GM12878 (cell line): Measurements from ENCODE around the gene SNRPD2. TPM values are rescaled to one million over a fixed set of nuclear protein-coding genes. Genes with fewer than 3 reads are reported as not detected.
A peak's percentile ranks its signal among the peaks of the same experiment; 100 is the strongest.

ENCODE experiments used
- ATAC-seq: fragments of 200-7000 bp; cut with Tn5 transposase; 3 replicates; pipeline ENCODE4 v1.9.1; 2020; ENCODE audit warnings: mild to moderate bottlenecking, moderate library complexity
- BruUV-seq: library from RNA; stranded (reverse); fragments of 400-500 nt; replicated peaks from 2 replicates; lab custom pipeline; 2021; lab: Mats Ljungman, UMichigan
- CTCF ChIA-PET: fragments of 300-600 bp; sonication (Branson Sonifier 250); formaldehyde crosslinking; extraction: SDS; loops from one replicate; lab custom pipeline; 2021; ENCODE audit warnings: inconsistent platforms; lab: Yijun Ruan, JAX
- POLR2A ChIA-PET: fragments of 350-600 bp; formaldehyde crosslinking; extraction: SDS; loops from one replicate; lab custom pipeline; 2021; ENCODE audit warnings: inconsistent platforms; lab: Charles Lee
- RAD21 ChIA-PET: fragments of 300-600 bp; sonication (Branson Sonifier 250); formaldehyde crosslinking; loops from one replicate; lab custom pipeline; 2023; ENCODE audit warnings: antibody characterized with exemption; ENCODE audit not compliant: unreplicated experiment; lab: Charles Lee
- SMC1A ChIA-PET: fragments of 300-600 bp; sonication (Branson Sonifier 250); formaldehyde crosslinking; loops from one replicate; lab custom pipeline; 2023; ENCODE audit not compliant: unreplicated experiment, uncharacterized antibody; lab: Charles Lee
- DNase-seq: peaks from one replicate; pipeline ENCODE4 v3.0.0-alpha.2; 2011; ENCODE audit warnings: low read depth, low spot score
- FAIRE-seq: peaks from 3 replicates; lab custom pipeline; 2011; peaks lifted over from hg19 to GRCh38; lab: Jason Lieb, UNC
- H2AFZ ChIP-seq: 2 replicates; pipeline ENCODE4 v1.6.0; 2011; ENCODE audit warnings: low read depth, low read length, control low read depth; ENCODE audit not compliant: control insufficient read depth
- H3K27ac ChIP-seq: 2 replicates; pipeline ENCODE4 v1.5.1; 2011; ENCODE audit warnings: control low read depth; ENCODE audit not compliant: control insufficient read depth, insufficient read depth
- H3K27me3 ChIP-seq, 2 experiments: replicated peaks in 1 of 2; 2 replicates each; pipeline versions ENCODE4 v1.6.0 to v1.6.1; 2011; ENCODE audit warnings: low read length in 1 of 2; ENCODE audit not compliant: control insufficient read depth in 2 of 2, insufficient read depth in 2 of 2
- H3K36me3 ChIP-seq, 2 experiments: 2 replicates each; pipeline ENCODE4 v1.5.1; 2011; ENCODE audit warnings: low read length in 1 of 2; ENCODE audit not compliant: control insufficient read depth in 2 of 2, insufficient read depth in 2 of 2
- H3K4me1 ChIP-seq: 2 replicates; pipeline ENCODE4 v1.6.1; 2011; ENCODE audit warnings: mild to moderate bottlenecking, low read length, moderate library complexity, mixed read lengths; ENCODE audit not compliant: control insufficient read depth, insufficient read depth
- H3K4me2 ChIP-seq: 2 replicates; pipeline ENCODE4 v1.6.0; 2011; ENCODE audit warnings: control low read depth; ENCODE audit not compliant: control insufficient read depth, insufficient read depth
- H3K4me3 ChIP-seq: fragments of 200-600 bp; sonication (generic); 2 replicates; pipeline ENCODE4 v1.5.1; 2016
- H3K79me2 ChIP-seq: 2 replicates; pipeline ENCODE4 v1.6.0; 2011; ENCODE audit warnings: low read length; ENCODE audit not compliant: control insufficient read depth, insufficient read depth
- H3K9ac ChIP-seq: 2 replicates; pipeline ENCODE4 v1.8.0; 2011; ENCODE audit warnings: low read length, control low read depth, mixed read lengths; ENCODE audit not compliant: control insufficient read depth, insufficient read depth
- H3K9me3 ChIP-seq: replicated peaks from 3 replicates; pipeline ENCODE4 v1.5.1; 2011; ENCODE audit warnings: mild to moderate bottlenecking, low read length; ENCODE audit not compliant: control insufficient read depth, insufficient read depth
- H4K20me1 ChIP-seq: 2 replicates; pipeline ENCODE4 v1.6.0; 2011; ENCODE audit not compliant: control insufficient read depth, insufficient read depth
- CEBPB ChIP-seq, 2 experiments: fragments of 150-350 bp in 1 of 2; IDR thresholded peaks; 2 replicates each; pipeline ENCODE4 v1.6.1; 2012 to 2014; ENCODE audit warnings: low read depth in 2 of 2, low read length in 2 of 2, borderline replicate concordance in 1 of 2, inconsistent platforms in 1 of 2
- EGR1 ChIP-seq, 2 experiments: IDR thresholded peaks; 1 replicate in 1 of 2; 2 replicates in 1 of 2; pipeline ENCODE4 v1.6.1; 2011 to 2012; ENCODE audit warnings: low read depth in 2 of 2, low read length in 2 of 2, borderline replicate concordance in 1 of 2, mild to moderate bottlenecking in 1 of 2, moderate library complexity in 1 of 2
- EZH2 ChIP-seq: IDR thresholded peaks from 2 replicates; pipeline ENCODE4 v1.6.1; 2012; ENCODE audit warnings: low read depth, mild to moderate bottlenecking, control low read depth, inconsistent platforms, low read length, borderline replicate concordance; ENCODE audit not compliant: control insufficient read depth
- MXI1 ChIP-seq: fragments of 150-350 bp; IDR thresholded peaks from 2 replicates; pipeline ENCODE4 v1.6.1; 2011; ENCODE audit warnings: low read depth, mild to moderate bottlenecking, inconsistent platforms, low read length, improper control_type of control experiment
- NFXL1 ChIP-seq: fragments of 450-650 bp; IDR thresholded peaks from 2 replicates; pipeline ENCODE4 v1.6.1; 2017; ENCODE audit warnings: antibody characterized with exemption, mild to moderate bottlenecking, borderline replicate concordance
- RELA ChIP-seq: fragments of 450-650 bp; IDR thresholded peaks from 2 replicates; pipeline ENCODE4 v1.8.0; 2014; ENCODE audit warnings: borderline replicate concordance; ENCODE audit not compliant: partially characterized antibody
- RELB ChIP-seq: fragments of 450-650 bp; IDR thresholded peaks from 2 replicates; pipeline ENCODE4 v1.6.1; 2017; ENCODE audit warnings: low read depth, mild to moderate bottlenecking, moderate library complexity
- SREBF2 ChIP-seq: IDR thresholded peaks from 2 replicates; pipeline ENCODE4 v1.6.1; 2012; ENCODE audit warnings: mild to moderate bottlenecking, low read length
- TCF12 ChIP-seq: IDR thresholded peaks from 2 replicates; pipeline ENCODE4 v1.6.1; 2011; ENCODE audit warnings: low read depth, mild to moderate bottlenecking, low read length
- YY1 ChIP-seq: IDR thresholded peaks from 2 replicates; pipeline ENCODE4 v1.6.1; 2011; ENCODE audit warnings: low read depth, mild to moderate bottlenecking, low read length
- WGBS: methylation state at CpG from one replicate; pipeline ENCODE4 v1.1.6; 2016; ENCODE audit warnings: low lambda C conversion rate; ENCODE audit not compliant: insufficient replicate concordance, insufficient coverage; ENCODE audit errors: missing lambda C conversion rate; 5-methylcytosine and 5-hydroxymethylcytosine counted together
- in situ Hi-C: fragments of 300-500 bp; cut with MboI; formaldehyde crosslinking; loops from 9 replicates; pipeline ENCODE4 v1.14.3; 2018; ENCODE audit warnings: mixed read lengths
- intact Hi-C: fragments of 100-400 bp; cut with micrococcal nuclease; formaldehyde crosslinking; loops from one replicate; pipeline ENCODE4 v1.14.2; 2022; ENCODE audit not compliant: unreplicated experiment
- polyA plus RNA-seq, 11 experiments: library from polyadenylated mRNA; depleted of rRNA in 4 of 11; unstranded in 6 of 11; stranded (reverse) in 5 of 11; fragments of >200 nt; fragmentation: Nextera tagmentation in 4 of 11; fragmentation: Illumina TruSeq in 1 of 11; extraction: Ambion mirVana in 4 of 11; extraction: Trizol in 1 of 11; gene quantifications; 1 replicate in 1 of 11; 2 replicates in 10 of 11; pipeline versions ENCODE4 v1.2.1 to v1.2.3, GENCODE V29; 2011 to 2016; ENCODE audit warnings: inconsistent platforms in 2 of 11, missing spikeins in 2 of 11, low read depth in 1 of 11
- total RNA-seq, 4 experiments: library from RNA; depleted of rRNA in 3 of 4; stranded (reverse); fragments of >200 nt in 3 of 4; fragmentation: Illumina TruSeq in 1 of 4; extraction: Trizol in 1 of 4; gene quantifications; 2 replicates each; pipeline versions ENCODE4 v1.2.1 to v1.2.3, GENCODE V29; 2013 to 2021
- TF ChIP-seq, protein P1 (sequence below): fragments of 450-650 bp; IDR thresholded peaks from 2 replicates; pipeline ENCODE4 v1.6.1; 2016; ENCODE audit warnings: mild to moderate bottlenecking
- TF ChIP-seq, protein P2 (sequence below): IDR thresholded peaks from 2 replicates; pipeline ENCODE4 v1.6.1; 2011; ENCODE audit warnings: mild to moderate bottlenecking, low read depth, low read length, moderate library complexity; ENCODE audit not compliant: insufficient replicate concordance
- TF ChIP-seq, protein P3 (sequence below): fragments of 450-650 bp; IDR thresholded peaks from 2 replicates; pipeline ENCODE4 v1.6.1; 2016; ENCODE audit warnings: mild to moderate bottlenecking, moderate library complexity, borderline replicate concordance

SNRPD2 gene
- total and polyA plus RNA-seq, 10 of the 15 experiments (the other 5 are each of a cell fraction or from before 2014, with no cell fraction given), result 526 to 3,621 (median 951) TPM

- TF ChIP-seq RELA, result no peak
- TF ChIP-seq MXI1, result peak; percentile 55; the same call in 1 of the 2 replicates
- TF ChIP-seq EGR1 (IDR thresholded peaks at IDR 0.05; ENCODE audit: borderline replicate concordance in 1 of 2, low read depth in 2 of 2, low read length in 2 of 2), result peak in 1 of 2 experiments; percentile 25; a peak in 1 of 3 replicates
Observed at GRCh38 chr19:45676851-45677263, 14.9 kb downstream of the SNRPD2 start (continued).

DNA sequence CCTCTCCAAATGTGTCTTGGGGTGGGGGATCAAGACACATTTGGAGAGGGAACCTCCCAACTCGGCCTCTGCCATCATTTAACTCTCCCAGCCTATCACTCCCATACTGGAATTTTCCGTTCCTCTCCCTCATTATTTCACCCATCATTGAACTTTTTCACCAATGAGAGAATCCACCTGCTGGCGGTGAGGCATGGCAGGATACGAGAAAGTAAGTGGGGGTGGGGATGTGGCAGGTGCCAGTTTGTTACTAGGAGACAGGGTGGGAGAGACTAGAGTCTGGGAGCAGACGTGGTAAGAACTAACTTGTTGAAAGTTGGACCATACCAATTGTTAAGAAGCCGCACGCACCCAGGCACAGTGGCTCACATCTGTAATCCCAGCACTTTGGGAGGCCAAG, 16.8 kb downstream of the SNRPD2 start:
- CTCF ChIA-PET, result interaction anchor here (1.3 kb wide), 1 partner anchor 13 kb away, joined by 3 read pairs; no protein-coding TSS in a partner anchor
- POLR2A ChIA-PET, result interaction anchor here (0.6 to 0.7 kb wide), 4 partner anchors 40 to 119 kb away, joined by 3 to 7 read pairs (median 3); no protein-coding TSS in a partner anchor
- H3K36me3 ChIP-seq, result peaks cover 3 to 6% of the 10 kb centered on the region in 2 experiments; a peak in 3 of 4 replicates
- H3K79me2 ChIP-seq, result peaks cover 9% of the 10 kb centered on the region
- RAD21 ChIA-PET, result interaction anchor here (0.7 kb wide), 1 partner anchor 94 kb away, joined by 4 read pairs; the partner anchor contains the start of gene SIX5
- no peak for ATAC-seq
- H3K9me3 ChIP-seq, result no peaks in the 10 kb centered on the region
- no peak overlapping the region for H3K27ac ChIP-seq
- in situ Hi-C loops, result no loop called here
- 43% methylated on average over 7 of the region's 7 CpGs for WGBS
- BruUV-seq, result no TSS peak
- H3K9ac ChIP-seq, result no peak overlapping the region
- intact Hi-C loops, result no loop called here
- H2AFZ ChIP-seq, result no peak overlapping the region
- no peaks in the 10 kb centered on the region for H3K27me3 ChIP-seq
- DNase-seq, result no peak
- no peak overlapping the region for H3K4me2 ChIP-seq
- SMC1A ChIA-PET, result interaction anchor here (1.8 kb wide), 1 partner anchor 18 kb away, joined by 5 read pairs; the partner anchor contains the start of gene QPCTL
- no peaks in the 10 kb centered on the region; the same call in 1 of the 2 replicates for H4K20me1 ChIP-seq
- no peak overlapping the region for H3K4me3 ChIP-seq
- H3K4me1 ChIP-seq, result peaks cover 12% of the 10 kb centered on the region
- FAIRE-seq, result no peak
- TF ChIP-seq, protein P1, sequence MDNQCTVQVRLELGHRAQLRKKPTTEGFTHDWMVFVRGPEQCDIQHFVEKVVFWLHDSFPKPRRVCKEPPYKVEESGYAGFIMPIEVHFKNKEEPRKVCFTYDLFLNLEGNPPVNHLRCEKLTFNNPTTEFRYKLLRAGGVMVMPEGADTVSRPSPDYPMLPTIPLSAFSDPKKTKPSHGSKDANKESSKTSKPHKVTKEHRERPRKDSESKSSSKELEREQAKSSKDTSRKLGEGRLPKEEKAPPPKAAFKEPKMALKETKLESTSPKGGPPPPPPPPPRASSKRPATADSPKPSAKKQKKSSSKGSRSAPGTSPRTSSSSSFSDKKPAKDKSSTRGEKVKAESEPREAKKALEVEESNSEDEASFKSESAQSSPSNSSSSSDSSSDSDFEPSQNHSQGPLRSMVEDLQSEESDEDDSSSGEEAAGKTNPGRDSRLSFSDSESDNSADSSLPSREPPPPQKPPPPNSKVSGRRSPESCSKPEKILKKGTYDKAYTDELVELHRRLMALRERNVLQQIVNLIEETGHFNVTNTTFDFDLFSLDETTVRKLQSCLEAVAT, result no peak
- TF ChIP-seq, protein P2, sequence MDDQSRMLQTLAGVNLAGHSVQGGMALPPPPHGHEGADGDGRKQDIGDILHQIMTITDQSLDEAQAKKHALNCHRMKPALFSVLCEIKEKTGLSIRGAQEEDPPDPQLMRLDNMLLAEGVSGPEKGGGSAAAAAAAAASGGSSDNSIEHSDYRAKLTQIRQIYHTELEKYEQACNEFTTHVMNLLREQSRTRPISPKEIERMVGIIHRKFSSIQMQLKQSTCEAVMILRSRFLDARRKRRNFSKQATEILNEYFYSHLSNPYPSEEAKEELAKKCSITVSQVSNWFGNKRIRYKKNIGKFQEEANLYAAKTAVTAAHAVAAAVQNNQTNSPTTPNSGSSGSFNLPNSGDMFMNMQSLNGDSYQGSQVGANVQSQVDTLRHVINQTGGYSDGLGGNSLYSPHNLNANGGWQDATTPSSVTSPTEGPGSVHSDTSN, result no peak
- TF ChIP-seq RELB, result no peak
- TF ChIP-seq CEBPB (IDR thresholded peaks at IDR 0.05; ENCODE audit: borderline replicate concordance in 1 of 2, low read depth in 2 of 2, low read length in 2 of 2), result no peak
- no peak for TF ChIP-seq YY1
- no peak for TF ChIP-seq SREBF2
- TF ChIP-seq NFXL1, result no peak
- no peak for TF ChIP-seq EZH2
- TF ChIP-seq, protein P3, sequence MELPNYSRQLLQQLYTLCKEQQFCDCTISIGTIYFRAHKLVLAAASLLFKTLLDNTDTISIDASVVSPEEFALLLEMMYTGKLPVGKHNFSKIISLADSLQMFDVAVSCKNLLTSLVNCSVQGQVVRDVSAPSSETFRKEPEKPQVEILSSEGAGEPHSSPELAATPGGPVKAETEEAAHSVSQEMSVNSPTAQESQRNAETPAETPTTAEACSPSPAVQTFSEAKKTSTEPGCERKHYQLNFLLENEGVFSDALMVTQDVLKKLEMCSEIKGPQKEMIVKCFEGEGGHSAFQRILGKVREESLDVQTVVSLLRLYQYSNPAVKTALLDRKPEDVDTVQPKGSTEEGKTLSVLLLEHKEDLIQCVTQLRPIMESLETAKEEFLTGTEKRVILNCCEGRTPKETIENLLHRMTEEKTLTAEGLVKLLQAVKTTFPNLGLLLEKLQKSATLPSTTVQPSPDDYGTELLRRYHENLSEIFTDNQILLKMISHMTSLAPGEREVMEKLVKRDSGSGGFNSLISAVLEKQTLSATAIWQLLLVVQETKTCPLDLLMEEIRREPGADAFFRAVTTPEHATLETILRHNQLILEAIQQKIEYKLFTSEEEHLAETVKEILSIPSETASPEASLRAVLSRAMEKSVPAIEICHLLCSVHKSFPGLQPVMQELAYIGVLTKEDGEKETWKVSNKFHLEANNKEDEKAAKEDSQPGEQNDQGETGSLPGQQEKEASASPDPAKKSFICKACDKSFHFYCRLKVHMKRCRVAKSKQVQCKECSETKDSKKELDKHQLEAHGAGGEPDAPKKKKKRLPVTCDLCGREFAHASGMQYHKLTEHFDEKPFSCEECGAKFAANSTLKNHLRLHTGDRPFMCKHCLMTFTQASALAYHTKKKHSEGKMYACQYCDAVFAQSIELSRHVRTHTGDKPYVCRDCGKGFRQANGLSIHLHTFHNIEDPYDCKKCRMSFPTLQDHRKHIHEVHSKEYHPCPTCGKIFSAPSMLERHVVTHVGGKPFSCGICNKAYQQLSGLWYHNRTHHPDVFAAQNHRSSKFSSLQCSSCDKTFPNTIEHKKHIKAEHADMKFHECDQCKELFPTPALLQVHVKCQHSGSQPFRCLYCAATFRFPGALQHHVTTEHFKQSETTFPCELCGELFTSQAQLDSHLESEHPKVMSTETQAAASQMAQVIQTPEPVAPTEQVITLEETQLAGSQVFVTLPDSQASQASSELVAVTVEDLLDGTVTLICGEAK, result no peak
- TF ChIP-seq TCF12, result no peak
